ENCODE results near the gene CLHC1. TPM values are rescaled to one million over a fixed set of nuclear protein-coding genes. Genes with fewer than 3 reads are reported as not detected.
"Not testable (repeated sequence)": the region's sequence is repeated elsewhere in the genome, so short reads cannot be mapped to it uniquely, and the experiment has no call there.

The CLHC1 gene
- total and polyA plus RNA-seq, 8 donors = 2.9 to 20.0 (median 7.0) TPM

DNA sequence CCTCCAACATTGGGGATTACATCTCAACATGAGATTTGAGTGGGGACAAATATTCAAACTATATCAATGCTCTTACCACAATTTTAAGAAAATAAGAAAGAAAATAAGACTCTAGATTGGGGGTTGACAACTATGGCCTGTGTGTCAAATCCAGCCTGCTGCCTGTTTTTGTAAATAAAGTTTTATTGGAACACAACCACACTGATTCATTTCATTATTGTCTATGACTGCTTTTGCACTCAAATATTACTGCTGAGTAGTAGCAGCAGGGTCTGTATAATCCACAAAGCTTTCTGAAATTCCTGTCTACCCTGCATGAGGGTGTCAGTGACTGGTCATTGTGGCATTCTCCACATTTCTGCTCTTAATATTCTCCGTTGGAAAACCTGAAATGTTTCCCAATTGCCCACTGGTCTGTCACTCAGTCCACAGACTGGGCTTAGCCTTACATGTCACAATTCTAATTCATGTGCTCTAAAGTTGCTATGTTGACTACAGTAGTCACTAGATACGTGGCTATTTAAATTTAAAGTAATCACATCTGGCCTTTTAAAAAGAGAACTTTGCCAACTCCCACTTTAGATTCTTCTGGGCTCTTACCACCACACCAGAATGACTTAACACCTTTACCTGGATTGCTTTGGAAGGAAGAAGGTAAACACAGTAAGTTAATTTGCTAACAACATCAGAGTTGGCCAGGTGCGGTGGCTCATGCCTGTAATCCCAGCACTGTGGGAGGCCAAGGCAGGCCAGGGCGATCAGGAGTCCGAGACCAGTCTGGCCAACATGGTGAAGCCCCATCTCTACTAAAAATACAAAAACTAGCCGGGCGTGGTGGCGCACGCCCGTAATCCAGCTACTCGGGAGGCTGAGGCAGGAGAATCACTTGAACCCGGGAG lies 86.9 kb downstream of the CLHC1 start:
- FAIRE-seq = no peak
- Histone ChIP-seq H3K36me3 (no peaks in the 10 kb centered on the region), H3K4me1 (peaks cover 0 to 11% (median 7%) of the 10 kb centered on the region in 3 donors), H3K27ac (no peak overlapping the region), H3K9me3 (no peaks in the 10 kb centered on the region), H3K4me3 (no peak overlapping the region), H3K27me3 (no peaks in the 10 kb centered on the region)
- intact Hi-C loops (cut with DNase I) = no loop called here
- DNase-seq = no peak
- no peak for TF ChIP-seq CTCF (IDR thresholded peaks at IDR 0.05)
- ATAC-seq = no peak
- WGBS, 2 donors = 94% methylated on average over 12 of the region's 12 CpGs

DNA sequence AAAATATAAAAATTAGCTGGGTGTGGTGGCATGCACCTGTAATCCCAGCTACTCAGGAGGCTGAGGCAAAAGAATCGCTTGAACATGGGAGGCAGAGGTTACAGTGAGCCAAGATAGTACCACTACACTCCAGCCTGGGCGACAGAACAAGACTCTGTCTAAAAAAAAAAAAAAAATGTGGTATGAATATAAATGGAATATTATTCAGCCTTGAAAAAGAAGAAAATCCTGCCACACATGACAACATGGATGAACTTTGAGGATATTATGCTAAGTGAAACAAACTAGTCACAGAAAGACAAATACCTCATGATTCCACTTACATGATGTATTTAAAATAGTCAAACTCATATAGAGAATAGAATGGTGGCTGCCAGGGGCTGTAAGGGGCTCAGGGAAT lies 88.4 kb downstream of the CLHC1 start:
- H3K4me1 ChIP-seq = peaks cover 0 to 11% (median 7%) of the 10 kb centered on the region in 3 donors
- DNase-seq; H3K9me3 ChIP-seq; H3K27me3 ChIP-seq; intact Hi-C loops (cut with DNase I); ATAC-seq; FAIRE-seq; H3K36me3 ChIP-seq; H3K4me3 ChIP-seq; H3K27ac ChIP-seq: not testable (repeated sequence)
- 88 to 93% methylated on average over 2 of the region's 2 CpGs for WGBS, 2 donors

DNA sequence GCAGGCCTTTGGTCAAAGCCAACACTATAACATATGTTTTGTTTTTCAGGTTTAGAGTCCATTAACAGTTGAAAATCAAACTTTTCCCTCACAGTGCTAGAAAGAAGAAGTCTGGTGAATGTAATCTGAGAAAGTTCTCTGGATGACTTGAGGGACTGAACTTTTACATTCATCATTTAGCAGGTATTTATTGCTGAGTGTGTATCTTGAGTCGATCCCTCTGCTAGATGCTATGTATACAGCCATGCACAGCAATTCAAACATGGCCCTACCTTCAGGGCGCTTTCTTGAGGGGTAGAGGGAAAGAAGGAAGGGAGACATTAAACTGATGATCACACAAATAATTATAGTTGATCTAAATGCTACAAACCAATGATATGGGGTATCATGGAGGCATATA lies 89.6 kb downstream of the CLHC1 start:
- ATAC-seq (no peak), DNase-seq (no peak), FAIRE-seq (no peak)
- H3K9me3 ChIP-seq = no peaks in the 10 kb centered on the region
- intact Hi-C loops (cut with DNase I) = no loop called here
- H3K4me3 ChIP-seq = no peak overlapping the region
- 97% methylated on average over 2 of the region's 2 CpGs for WGBS, 2 donors
- H3K36me3 ChIP-seq = no peaks in the 10 kb centered on the region
- TF ChIP-seq CTCF (IDR thresholded peaks at IDR 0.05) = no peak
- peaks cover 0 to 11% (median 7%) of the 10 kb centered on the region in 3 donors for H3K4me1 ChIP-seq
- H3K27ac ChIP-seq = no peak overlapping the region
- no peaks in the 10 kb centered on the region for H3K27me3 ChIP-seq

DNA sequence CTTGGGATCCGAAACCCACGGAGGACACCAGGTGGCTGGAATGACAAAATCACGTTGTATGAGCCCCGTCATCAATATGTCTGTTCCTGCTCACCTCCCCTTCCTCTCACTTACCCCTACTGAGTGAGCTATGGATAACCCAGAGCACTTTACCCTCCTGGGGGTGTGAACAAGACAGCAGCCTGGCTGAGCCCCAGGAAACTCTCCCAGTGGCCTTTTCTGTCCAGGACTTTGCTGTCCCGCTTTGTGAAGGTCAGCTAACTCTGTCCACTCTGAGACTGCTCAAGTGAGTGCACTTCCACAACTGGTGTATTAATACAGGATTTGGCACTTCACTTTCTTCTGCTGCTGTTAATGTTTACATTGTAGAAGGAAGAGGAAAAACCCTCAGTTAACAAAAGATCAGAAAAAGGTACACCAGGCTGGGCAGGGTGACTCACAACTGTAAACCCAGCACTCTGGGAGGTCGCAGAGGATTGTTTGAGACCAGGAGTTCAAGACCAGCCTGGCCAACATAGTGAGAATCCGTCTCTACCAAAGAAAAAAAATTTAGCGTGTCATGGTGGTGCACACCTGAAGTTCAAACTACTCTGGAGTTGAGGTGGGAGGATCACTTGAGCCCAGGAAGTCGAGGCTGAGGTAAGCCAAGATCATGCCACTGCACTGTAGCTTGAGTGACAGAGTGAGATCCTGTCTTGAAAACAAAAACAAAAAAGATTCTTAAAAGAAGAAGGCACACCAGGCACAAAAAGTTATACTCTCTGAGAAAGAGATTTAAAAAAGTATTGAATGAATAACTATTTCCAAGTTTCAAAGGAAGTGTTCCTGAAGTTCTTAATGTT lies 90.3 kb downstream of the CLHC1 start:
- no peak overlapping the region for H3K4me3 ChIP-seq
- FAIRE-seq = no peak

More for the DNA sequence above, 90.3 kb downstream of the CLHC1 start:
- H3K27ac ChIP-seq = peak overlapping the region in 2 of 4 donors; percentile 34 to 46
- ATAC-seq (peak; percentile 73 to 88 (median 79)), DNase-seq (no peak)
- intact Hi-C loops (cut with DNase I) = no loop called here
- WGBS, 2 donors = 65 to 70% methylated on average over 9 of the region's 9 CpGs
- H3K27me3 ChIP-seq = no peaks in the 10 kb centered on the region
- peaks cover 0 to 11% (median 7%) of the 10 kb centered on the region in 3 donors for H3K4me1 ChIP-seq
- no peaks in the 10 kb centered on the region for H3K9me3 ChIP-seq
- TF ChIP-seq CTCF (IDR thresholded peaks at IDR 0.05) = no peak
- no peaks in the 10 kb centered on the region for H3K36me3 ChIP-seq
